PC-3 (cell line): ENCODE measurements around the gene ART4. TPM values are rescaled to one million over a fixed set of nuclear protein-coding genes. Genes with fewer than 3 reads are reported as not detected.

ENCODE experiments used
- ATAC-seq: fragments of 200-7000 bp; cut with Tn5 transposase; 2 replicates; pipeline ENCODE4 v1.9.1; 2020; ENCODE audit warnings: mild to moderate bottlenecking, moderate library complexity
- BruUV-seq: library from RNA; stranded (reverse); fragments of 400-500 nt; replicated peaks from 2 replicates; lab custom pipeline; 2021; lab: Mats Ljungman, UMichigan
- CTCF ChIA-PET: fragments of 300-600 bp; sonication (Branson Sonifier 250); formaldehyde crosslinking; loops from one replicate; lab custom pipeline; 2022; ENCODE audit warnings: antibody characterized with exemption; lab: Charles Lee
- POLR2A ChIA-PET: fragments of 300-600 bp; sonication (Branson Sonifier 250); formaldehyde crosslinking; loops from one replicate; lab custom pipeline; 2022; ENCODE audit warnings: antibody characterized with exemption; ENCODE audit not compliant: unreplicated experiment; lab: Charles Lee
- DNase-seq: peaks from one replicate; pipeline ENCODE4 v3.0.0-alpha.2; 2015
- H2AFZ ChIP-seq: fragments of 300-600 bp; sonication (generic); 2 replicates; pipeline ENCODE4 v1.6.0; 2016; ENCODE audit warnings: antibody characterized with exemption, low read length
- H3F3A ChIP-seq: fragments of 300-600 bp; sonication (generic); one replicate; pipeline ENCODE4 v1.6.0; 2017; ENCODE audit warnings: antibody characterized with exemption, low read length, control low read depth, mild to moderate bottlenecking; ENCODE audit not compliant: unreplicated experiment
- H3K27ac ChIP-seq: fragments of 300-600 bp; sonication (generic); 2 replicates; pipeline ENCODE4 v1.5.1; 2016; ENCODE audit warnings: mild to moderate bottlenecking, low read length
- H3K27me3 ChIP-seq: fragments of 300-600 bp; sonication (generic); 2 replicates; pipeline ENCODE4 v1.6.1; 2016; ENCODE audit warnings: low read length, mixed read lengths
- H3K36me3 ChIP-seq: fragments of 300-600 bp; sonication (generic); 2 replicates; pipeline ENCODE4 v1.6.1; 2016; ENCODE audit warnings: low read depth, mixed run types, low read length, mixed read lengths
- H3K4me1 ChIP-seq: fragments of 300-600 bp; sonication (generic); 2 replicates; pipeline ENCODE4 v1.5.1; 2016; ENCODE audit warnings: low read length; ENCODE audit not compliant: insufficient read depth
- H3K4me2 ChIP-seq: fragments of 300-600 bp; sonication (generic); 2 replicates; pipeline ENCODE4 v1.6.0; 2016; ENCODE audit warnings: low read length
- H3K4me3 ChIP-seq: fragments of 300-600 bp; sonication (generic); 2 replicates; pipeline ENCODE4 v1.5.1; 2016; ENCODE audit warnings: mild to moderate bottlenecking, low read length, mixed read lengths
- H3K79me2 ChIP-seq: fragments of 300-600 bp; sonication (generic); 2 replicates; pipeline ENCODE4 v1.6.1; 2017; ENCODE audit warnings: low read length, mixed read lengths
- H3K9ac ChIP-seq: fragments of 300-600 bp; sonication (generic); 2 replicates; pipeline ENCODE4 v1.6.0; 2016; ENCODE audit warnings: mild to moderate bottlenecking, low read length
- H3K9me2 ChIP-seq: fragments of 300-600 bp; sonication (generic); replicated peaks from 2 replicates; pipeline ENCODE4 v1.6.1; 2016; ENCODE audit warnings: mixed run types, low read length, mixed read lengths
- H3K9me3 ChIP-seq: fragments of 300-600 bp; sonication (generic); 2 replicates; pipeline ENCODE4 v1.6.1; 2016; ENCODE audit warnings: low read length, mixed read lengths
- H4K20me1 ChIP-seq: fragments of 300-600 bp; sonication (generic); 2 replicates; pipeline ENCODE4 v1.6.1; 2016; ENCODE audit warnings: low read length, mixed read lengths
- CTCF ChIP-seq: fragments of 300-600 bp; sonication (generic); conservative IDR thresholded peaks from 2 replicates; pipeline ENCODE4 v1.5.1; 2017; ENCODE audit warnings: antibody characterized with exemption, low read depth, mild to moderate bottlenecking, low read length
- EZH2 ChIP-seq: fragments of 300-600 bp; sonication (generic); IDR thresholded peaks from one replicate; pipeline ENCODE4 v1.6.1; 2017; ENCODE audit warnings: antibody characterized with exemption, mild to moderate bottlenecking, low read length; ENCODE audit not compliant: unreplicated experiment
- EZH2phosphoT487 ChIP-seq: fragments of 300-600 bp; sonication (generic); IDR thresholded peaks from 2 replicates; pipeline ENCODE4 v1.6.1; 2018; ENCODE audit warnings: mild to moderate bottlenecking, antibody characterized with exemption, low read length, borderline replicate concordance
- intact Hi-C: fragments of 100-400 bp; cut with micrococcal nuclease; formaldehyde crosslinking; loops from 2 replicates; pipeline ENCODE4 v1.9.0; 2023
- total RNA-seq: library from RNA; depleted of rRNA; stranded (reverse); fragments of >200 nt; gene quantifications from 2 replicates; pipeline ENCODE4 v1.2.3, GENCODE V29; 2014

ART4 gene
- total RNA-seq, 1 experiment from 2014 or later: not detected

GRCh38 chr12:14846876-14847580 is 3.7 kb upstream of the ART4 start:
- H3K9ac ChIP-seq: no peak overlapping the region
- no peak for ATAC-seq
- ChIA-PET POLR2A (interaction anchor here (0.6 kb wide), 1 partner anchor 85 kb away, joined by 4 read pairs; no protein-coding TSS in a partner anchor), CTCF (no interaction called here)
- no peak overlapping the region for H2AFZ ChIP-seq
- BruUV-seq: no TSS peak
- H4K20me1 ChIP-seq: no peaks in the 10 kb centered on the region
- peaks cover 11% of the 10 kb centered on the region for H3K4me1 ChIP-seq
- no peaks in the 10 kb centered on the region for H3K79me2 ChIP-seq
- H3K27ac ChIP-seq: no peak overlapping the region
- intact Hi-C loops: loop anchor here (5.0 kb wide), 1 partner anchor 40 kb away; the partner anchor contains the start of gene MGP
- H3K9me3 ChIP-seq: no peaks in the 10 kb centered on the region
- H3K27me3 ChIP-seq: no peaks in the 10 kb centered on the region
- H3F3A ChIP-seq: no peaks in the 10 kb centered on the region
- H3K9me2 ChIP-seq: no peaks in the 10 kb centered on the region
- no peak for DNase-seq
- TF ChIP-seq CTCF: no peak
- no peak for TF ChIP-seq EZH2phosphoT487
- no peak for TF ChIP-seq EZH2
- H3K4me2 ChIP-seq: no peak overlapping the region
- no peaks in the 10 kb centered on the region for H3K36me3 ChIP-seq
- H3K4me3 ChIP-seq: no peak overlapping the region

DNA sequence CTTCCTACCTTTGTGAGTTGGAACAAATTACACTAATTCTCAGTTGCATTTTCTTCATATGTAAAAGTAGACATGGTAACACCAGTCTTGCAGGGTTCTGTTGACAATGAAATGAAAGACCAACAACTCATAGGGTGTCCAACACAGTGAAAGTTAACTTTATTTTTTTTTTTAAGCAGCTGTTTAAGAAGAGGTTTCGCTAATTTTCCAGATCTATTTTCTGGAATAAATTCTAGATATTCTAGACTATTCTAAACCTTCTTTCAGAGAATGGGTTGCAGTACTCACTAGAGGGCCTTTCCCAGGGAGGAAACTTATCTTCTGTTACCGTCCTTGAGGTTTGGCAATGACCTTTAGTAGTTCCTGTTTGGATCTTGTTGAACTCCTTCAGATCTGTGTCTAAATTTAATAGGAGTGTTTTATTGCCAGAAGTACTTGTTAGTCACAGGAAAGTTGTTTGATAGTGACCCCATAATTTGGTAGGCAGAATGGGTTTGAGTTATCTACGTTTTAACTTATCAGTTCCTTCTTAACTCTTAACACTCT is 2.8 kb upstream of the ART4 start:
- BruUV-seq: no TSS peak
- Histone ChIP-seq H3K79me2 (no peaks in the 10 kb centered on the region), H3K27me3 (no peaks in the 10 kb centered on the region), H3F3A (no peaks in the 10 kb centered on the region), H3K9me3 (no peaks in the 10 kb centered on the region), H3K27ac (no peak overlapping the region), H3K4me3 (no peak overlapping the region), H4K20me1 (no peaks in the 10 kb centered on the region), H3K4me2 (no peak overlapping the region), H2AFZ (no peak overlapping the region), H3K9ac (no peak overlapping the region), H3K9me2 (no peaks in the 10 kb centered on the region), H3K4me1 (peaks cover 20% of the 10 kb centered on the region), H3K36me3 (no peaks in the 10 kb centered on the region)
- ATAC-seq (peak; percentile 40; the same call in 1 of the 2 replicates), DNase-seq (no peak)
- TF ChIP-seq EZH2phosphoT487: no peak
- TF ChIP-seq CTCF: no peak
- TF ChIP-seq EZH2: no peak
- ChIA-PET POLR2A (no interaction called here), CTCF (interaction anchor here (0.5 kb wide), 1 partner anchor 41 kb away, joined by 4 read pairs; no protein-coding TSS in a partner anchor)
- intact Hi-C loops: loop anchor here (5.0 kb wide), 1 partner anchor 41 kb away; the partner anchor contains the start of gene MGP
